SU-DHL-6 (cell line): ENCODE measurements around the gene ZCCHC7.

Experiments used
- CTCF ChIP-seq: fragments of 200-600 bp; sonication (generic); IDR thresholded peaks from one replicate; pipeline ENCODE4 v1.5.1; 2017; ENCODE audit warnings: antibody characterized with exemption, mild to moderate bottlenecking, low read length, moderate library complexity; ENCODE audit not compliant: insufficient read depth, poor library complexity, severe bottlenecking
- EZH2phosphoT487 ChIP-seq: fragments of 200-600 bp; sonication (generic), shearing (Covaris generic); conservative IDR thresholded peaks from 2 replicates; pipeline ENCODE4 v1.6.1; 2018; ENCODE audit warnings: mild to moderate bottlenecking, antibody characterized with exemption, low read length, moderate library complexity, mixed read lengths

DNA sequence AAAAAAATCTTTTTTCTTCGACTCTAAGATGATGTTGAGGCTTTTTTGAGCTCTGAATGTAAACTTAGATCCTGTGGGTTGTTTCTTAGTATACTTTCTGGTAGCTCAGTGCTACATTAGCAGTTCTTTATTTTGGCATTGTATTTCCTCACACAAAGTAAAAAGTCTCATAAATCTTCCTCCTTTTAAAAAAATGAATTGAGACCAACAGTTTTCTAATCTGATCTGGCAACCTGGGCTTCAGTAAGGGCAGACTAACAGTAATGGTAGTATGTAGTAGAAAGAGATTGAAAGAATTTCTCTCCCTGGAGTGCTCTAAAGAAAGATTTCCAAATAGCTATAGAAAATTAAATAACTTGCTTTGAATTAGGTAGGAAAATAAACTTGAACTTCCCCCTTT lies 31.4 kb downstream of the ZCCHC7 start:
- TF ChIP-seq EZH2phosphoT487 (no peak), CTCF (no peak)
